ENCODE results near the gene STRIP2.

- no peak for TF ChIP-seq CTCF (IDR thresholded peaks at IDR 0.05; ENCODE audit: borderline replicate concordance, extremely low read depth, low read length, poor library complexity, severe bottlenecking)
- no peak for TF ChIP-seq EZH2 (IDR thresholded peaks at IDR 0.05; ENCODE audit: borderline replicate concordance, low read depth, low read length, severe bottlenecking)
These were observed 80.5 kb downstream of the STRIP2 start for GRCh38 chr7:129514683-129515082.
